HCT116 (cell line): ENCODE measurements around the gene DAZAP1. TPM values are rescaled to one million over a fixed set of nuclear protein-coding genes. Genes with fewer than 3 reads are reported as not detected.

Experiments used
- ATAC-seq: fragments of 200-7000 bp; cut with Tn5 transposase; 2 replicates; pipeline ENCODE4 v1.9.1; 2020; ENCODE audit warnings: mild to moderate bottlenecking, moderate library complexity
- BruUV-seq: library from RNA; stranded (reverse); fragments of 400-500 nt; replicated peaks from 2 replicates; lab custom pipeline; 2021; lab: Mats Ljungman, UMichigan
- CTCF ChIA-PET: fragments of 300-600 bp; sonication (Branson Sonifier 250); formaldehyde crosslinking; loops from one replicate; lab custom pipeline; 2021; ENCODE audit warnings: antibody characterized with exemption; lab: Charles Lee
- POLR2A ChIA-PET: fragments of 300-600, 350-600 bp; sonication (Branson Sonifier 250); formaldehyde crosslinking; loops from one replicate; lab custom pipeline; 2021; ENCODE audit warnings: antibody characterized with exemption; lab: Charles Lee
- RAD21 ChIA-PET, 2 experiments: fragments of 300-600 bp; sonication (Branson Sonifier 250); formaldehyde crosslinking; loops; one replicate each; lab custom pipeline; 2023; ENCODE audit warnings: low total read pairs in 2 of 2; ENCODE audit not compliant: uncharacterized antibody in 2 of 2, unreplicated experiment in 2 of 2, low non-redundant PET in 1 of 2; lab: Charles Lee
- DNase-seq: peaks from one replicate; pipeline ENCODE4 v3.0.0-alpha.2; 2010; ENCODE audit warnings: low read depth, low spot score
- H2AFZ ChIP-seq: fragments of 200-600 bp; shearing (Covaris generic), sonication (generic); 2 replicates; pipeline ENCODE4 v1.6.1; 2017; ENCODE audit warnings: low read depth, mixed run types, mixed read lengths, antibody characterized with exemption, low read length; ENCODE audit not compliant: poor library complexity, severe bottlenecking
- H3K27ac ChIP-seq: 2 replicates; pipeline ENCODE4 v1.5.1; 2012; ENCODE audit warnings: low read depth, low read length
- H3K27me3 ChIP-seq: fragments of 200-600 bp; sonication (generic); 2 replicates; pipeline ENCODE4 v1.6.1; 2016; ENCODE audit warnings: mixed run types, low read length, mixed read lengths; ENCODE audit not compliant: insufficient read depth
- H3K36me3 ChIP-seq, 2 experiments: fragments of 200-500 bp in 1 of 2; fragments of 200-600 bp in 1 of 2; sonication (Bioruptor generic) in 1 of 2; sonication (generic) in 1 of 2; 2 replicates each; pipeline versions ENCODE4 v1.5.1 to v1.6.1; 2014 to 2016; ENCODE audit warnings: low read length in 2 of 2, inconsistent platforms in 1 of 2, mixed read lengths in 1 of 2, mixed run types in 1 of 2; ENCODE audit not compliant: insufficient read depth in 2 of 2, control insufficient read depth in 1 of 2
- H3K4me1 ChIP-seq, 2 experiments: fragments of 200-600 bp in 1 of 2; sonication (generic) in 1 of 2; 2 replicates each; pipeline versions ENCODE4 v1.5.1 to v1.6.1; 2012 to 2017; ENCODE audit warnings: low read length in 2 of 2, inconsistent platforms in 1 of 2, mild to moderate bottlenecking in 1 of 2, mixed read lengths in 1 of 2, mixed run types in 1 of 2, moderate library complexity in 1 of 2; ENCODE audit not compliant: insufficient read depth in 2 of 2, control insufficient read depth in 1 of 2
- H3K4me2 ChIP-seq: fragments of 200-600 bp; sonication (generic); 2 replicates; pipeline ENCODE4 v1.6.1; 2017; ENCODE audit warnings: mixed run types, low read length, mixed read lengths
- H3K4me3 ChIP-seq, 2 experiments: fragments of 200-600 bp in 1 of 2; sonication (generic) in 1 of 2; replicated peaks in 1 of 2; 2 replicates each; pipeline ENCODE4 v1.5.1; 2011 to 2016; ENCODE audit warnings: low read length in 2 of 2, control low read depth in 1 of 2, low read depth in 1 of 2, mild to moderate bottlenecking in 1 of 2, mixed read lengths in 1 of 2, mixed run types in 1 of 2
- H3K79me2 ChIP-seq: fragments of 200-600 bp; sonication (generic); 2 replicates; pipeline ENCODE4 v1.6.1; 2017; ENCODE audit warnings: mild to moderate bottlenecking, mixed run types, low read length, moderate library complexity, mixed read lengths; ENCODE audit not compliant: insufficient read depth
- H3K9ac ChIP-seq: fragments of 200-600 bp; sonication (generic); 2 replicates; pipeline ENCODE4 v1.6.1; 2016; ENCODE audit warnings: low read length, mixed read lengths
- H3K9me2 ChIP-seq: fragments of 200-600 bp; sonication (generic), shearing (Covaris generic); 2 replicates; pipeline ENCODE4 v1.6.1; 2017; ENCODE audit warnings: mixed run types, mild to moderate bottlenecking, moderate library complexity; ENCODE audit not compliant: insufficient read depth
- H3K9me3 ChIP-seq, 2 experiments: fragments of 200-500 bp in 1 of 2; fragments of 200-600 bp in 1 of 2; sonication (Bioruptor generic) in 1 of 2; sonication (generic) in 1 of 2; 2 replicates each; pipeline ENCODE4 v1.6.1; 2014 to 2017; ENCODE audit warnings: low read length in 2 of 2, mixed read lengths in 2 of 2, inconsistent platforms in 1 of 2, low read depth in 1 of 2, mild to moderate bottlenecking in 1 of 2, mixed run types in 1 of 2, moderate library complexity in 1 of 2; ENCODE audit not compliant: control insufficient read depth in 1 of 2, insufficient read depth in 1 of 2
- H4K20me1 ChIP-seq: fragments of 200-600 bp; sonication (generic), shearing (Covaris generic); 2 replicates; pipeline ENCODE4 v1.6.1; 2017; ENCODE audit warnings: mixed run types, mild to moderate bottlenecking, moderate library complexity; ENCODE audit not compliant: insufficient read depth
- CBX3 ChIP-seq: IDR thresholded peaks from 2 replicates; pipeline ENCODE4 v1.6.1; 2012; ENCODE audit warnings: low read depth
- CTCF ChIP-seq, 3 experiments: fragments of 200-600 bp in 1 of 3; sonication (generic) in 1 of 3; IDR thresholded peaks in 2 of 3; conservative IDR thresholded peaks in 1 of 3; 2 replicates each; pipeline ENCODE4 v1.5.1; 2012 to 2017; ENCODE audit warnings: low read depth in 2 of 3, low read length in 2 of 3, antibody characterized with exemption in 1 of 3, borderline replicate concordance in 1 of 3, control low read depth in 1 of 3, mild to moderate bottlenecking in 1 of 3, mixed read lengths in 1 of 3, mixed run types in 1 of 3, moderate library complexity in 1 of 3; ENCODE audit not compliant: insufficient read depth in 1 of 3
- EGR1 ChIP-seq: IDR thresholded peaks from 2 replicates; pipeline ENCODE4 v1.6.1; 2012; ENCODE audit warnings: low read depth
- EZH2 ChIP-seq: fragments of 200-600 bp; sonication (generic); IDR thresholded peaks from 2 replicates; pipeline ENCODE4 v1.6.1; 2017; ENCODE audit warnings: antibody characterized with exemption, mixed run types
- FOSL1 ChIP-seq: IDR thresholded peaks from 2 replicates; pipeline ENCODE4 v1.6.1; 2012; ENCODE audit warnings: low read depth
- POLR2A ChIP-seq: IDR thresholded peaks from 2 replicates; pipeline ENCODE4 v1.7.0; 2011; ENCODE audit warnings: borderline replicate concordance; ENCODE audit not compliant: insufficient read depth, insufficient read length; ENCODE audit errors: extremely low read depth
- POLR2AphosphoS5 ChIP-seq: IDR thresholded peaks from 2 replicates; pipeline ENCODE4 v1.6.1; 2011; ENCODE audit warnings: mild to moderate bottlenecking, low read depth, low read length, moderate library complexity
- REST ChIP-seq: IDR thresholded peaks from 2 replicates; pipeline ENCODE4 v1.6.1; 2012; ENCODE audit warnings: low read depth
- SRF ChIP-seq: IDR thresholded peaks from 2 replicates; pipeline ENCODE4 v1.6.1; 2012; ENCODE audit warnings: low read depth
- YY1 ChIP-seq: IDR thresholded peaks from 2 replicates; pipeline ENCODE4 v1.6.1; 2011; ENCODE audit warnings: low read length, low read depth, moderate library complexity, mild to moderate bottlenecking; ENCODE audit not compliant: insufficient replicate concordance; ENCODE audit errors: extremely low read depth
- ZBTB33 ChIP-seq: IDR thresholded peaks from 2 replicates; pipeline ENCODE4 v1.6.1; 2011; ENCODE audit warnings: mild to moderate bottlenecking, low read length, moderate library complexity; ENCODE audit not compliant: insufficient replicate concordance; ENCODE audit errors: extremely low read depth
- intact Hi-C: fragments of 100-400 bp; cut with micrococcal nuclease; formaldehyde crosslinking; loops from 2 replicates; pipeline ENCODE4 v1.10.0; 2022
- total RNA-seq: library from RNA; stranded (reverse); gene quantifications from one replicate; pipeline ENCODE4 v1.2.1, GENCODE V29; 2021; ENCODE audit not compliant: unreplicated experiment

Gene DAZAP1
- total RNA-seq, 1 experiment from 2014 or later, result 191 TPM

- TF ChIP-seq REST (no peak), POLR2AphosphoS5 (no peak), YY1 (no peak), SRF (no peak), CTCF (IDR thresholded peaks at IDR 0.05 in 2 of 3, conservative IDR thresholded peaks at IDR 0.05 in 1 of 3; ENCODE audit: borderline replicate concordance in 1 of 3, insufficient read depth in 1 of 3, low read depth in 2 of 3, low read length in 2 of 3) (no peak)
- TF ChIP-seq, all 23 proteins: peak for 0
These were observed 49.8 kb downstream of the DAZAP1 start (continued) for GRCh38 chr19:1457031-1457739.

GRCh38 chr19:1457892-1458291 is 50.5 kb downstream of the DAZAP1 start:
- Histone ChIP-seq H3K36me3 (peaks cover 0 to 3% of the 10 kb centered on the region in 2 experiments; a peak in 1 of 4 replicates), H2AFZ (no peak overlapping the region), H3K27me3 (no peaks in the 10 kb centered on the region), H3K4me3 (no peak overlapping the region), H3K4me2 (no peak overlapping the region), H4K20me1 (no peaks in the 10 kb centered on the region), H3K4me1 (peaks cover 23 to 45% of the 10 kb centered on the region in 2 experiments), H3K9me2 (no peaks in the 10 kb centered on the region), H3K9ac (no peak overlapping the region), H3K79me2 (no peaks in the 10 kb centered on the region), H3K27ac (no peak overlapping the region), H3K9me3 (no peaks in the 10 kb centered on the region)
- CTCF ChIA-PET, result interaction anchor here (0.6 kb wide), 1 partner anchor 173 kb away, joined by 3 read pairs; no protein-coding TSS in a partner anchor
- POLR2A ChIA-PET, result no interaction called here
- RAD21 ChIA-PET, result interaction anchor here in 1 of 2 experiments (0.6 kb wide), 1 partner anchor 15 kb away, joined by 3 read pairs; no protein-coding TSS in a partner anchor
- ATAC-seq (no peak), DNase-seq (no peak)
- intact Hi-C loops, result no loop called here
- BruUV-seq, result no TSS peak
- TF ChIP-seq EZH2, result no peak
- TF ChIP-seq FOSL1, result no peak
- TF ChIP-seq YY1, result no peak
- no peak for TF ChIP-seq POLR2AphosphoS5
- no peak for TF ChIP-seq REST
- TF ChIP-seq CBX3, result no peak
- TF ChIP-seq ZBTB33, result no peak
- no peak for TF ChIP-seq EGR1
- TF ChIP-seq POLR2A, result no peak
